Activated CD4-positive, alpha-beta T cell treated with anti-CD3 and anti-CD28 coated beads, Interleukin-2, amount 50 U/mL, for 48 hours (primary cell): Measurements from ENCODE around the gene PLEKHA6.
"Not testable (repeated sequence)": the region's sequence is repeated elsewhere in the genome, so short reads cannot be mapped to it uniquely, and the experiment has no call there.

Experiments used
- DNase-seq, 2 experiments: peaks; one replicate each; pipeline ENCODE4 v3.0.0-alpha.2; 2020

PLEKHA6 gene

GRCh38 chr1:204335085-204335484 lies 24.6 kb downstream of the PLEKHA6 start:
- DNase-seq, result no peak

- DNase-seq, result no peak
Observed at GRCh38 chr1:204334455-204334854, 25.3 kb downstream of the PLEKHA6 start.

- no peak for DNase-seq
Observed at GRCh38 chr1:204333427-204333826, 26.3 kb downstream of the PLEKHA6 start.

- DNase-seq, result no peak
Observed at GRCh38 chr1:204331847-204332487, 27.8 kb downstream of the PLEKHA6 start.

GRCh38 chr1:204331275-204331674 lies 28.5 kb downstream of the PLEKHA6 start:
- no peak for DNase-seq

- not testable (repeated sequence) for DNase-seq
Observed at GRCh38 chr1:204327870-204328269, 31.9 kb downstream of the PLEKHA6 start.

- no peak for DNase-seq
Observed at GRCh38 chr1:204327359-204327758, 32.4 kb downstream of the PLEKHA6 start.

GRCh38 chr1:204326771-204327300 lies 32.9 kb downstream of the PLEKHA6 start:
- DNase-seq, result no peak

- no peak for DNase-seq
Observed at GRCh38 chr1:204325944-204326343, 33.8 kb downstream of the PLEKHA6 start.

- peak; percentile 58 to 70 for DNase-seq
Observed at GRCh38 chr1:204323887-204324286, 35.8 kb downstream of the PLEKHA6 start.

GRCh38 chr1:204322339-204322868 lies 37.3 kb downstream of the PLEKHA6 start:
- DNase-seq, result no peak

- no peak for DNase-seq
Observed at GRCh38 chr1:204321665-204322064, 38.1 kb downstream of the PLEKHA6 start.

GRCh38 chr1:204321051-204321450 lies 38.7 kb downstream of the PLEKHA6 start:
- no peak for DNase-seq

- peak; percentile 15 to 26 for DNase-seq
Observed at GRCh38 chr1:204320382-204320804, 39.3 kb downstream of the PLEKHA6 start.

- no peak for DNase-seq
Observed at GRCh38 chr1:204319462-204319861, 40.3 kb downstream of the PLEKHA6 start.

- no peak for DNase-seq
Observed at GRCh38 chr1:204319027-204319426, 40.7 kb downstream of the PLEKHA6 start.

GRCh38 chr1:204318324-204318723 lies 41.4 kb downstream of the PLEKHA6 start:
- DNase-seq, result no peak

GRCh38 chr1:204317170-204317569 lies 42.6 kb downstream of the PLEKHA6 start:
- DNase-seq, result no peak

- no peak for DNase-seq
Observed at GRCh38 chr1:204316164-204316563, 43.6 kb downstream of the PLEKHA6 start.

GRCh38 chr1:204314893-204315658 lies 44.7 kb downstream of the PLEKHA6 start:
- DNase-seq, result no peak

GRCh38 chr1:204314171-204314892 lies 45.4 kb downstream of the PLEKHA6 start:
- no peak for DNase-seq

- no peak for DNase-seq
Observed at GRCh38 chr1:204313675-204314074, 46.1 kb downstream of the PLEKHA6 start.

GRCh38 chr1:204310970-204311369 lies 48.8 kb downstream of the PLEKHA6 start:
- not testable (repeated sequence) for DNase-seq
